Naive thymus-derived CD4-positive, alpha-beta T cell (primary cell): Measurements from ENCODE around the gene EHMT1. TPM values are rescaled to one million over a fixed set of nuclear protein-coding genes. Genes with fewer than 3 reads are reported as not detected.
A peak's percentile ranks its signal among the peaks of the same experiment; 100 is the strongest.

Experiments
- ATAC-seq: fragments of 150-1000 bp; cut with Tn5 transposase; 2 replicates; pipeline ENCODE4 v1.10.0; 2021; ENCODE audit warnings: mild to moderate bottlenecking, moderate library complexity
- CTCF ChIA-PET: fragments of 350-600 bp; sonication (Branson Sonifier 250); formaldehyde crosslinking; loops from one replicate; lab custom pipeline; 2021; ENCODE audit warnings: antibody characterized with exemption; lab: Charles Lee
- POLR2A ChIA-PET: fragments of 350-600 bp; sonication (Branson Sonifier 250); formaldehyde crosslinking; loops from one replicate; lab custom pipeline; 2021; ENCODE audit warnings: antibody characterized with exemption, inconsistent platforms; lab: Charles Lee
- DNase-seq, 9 donors: peaks; one replicate each; pipeline versions ENCODE4 v3.0.0 to v3.0.0-alpha.2; 2020 to 2022; ENCODE audit warnings: mixed read lengths in 1 of 9
- H3K27ac ChIP-seq: one replicate; pipeline ENCODE4 v1.7.0; 2013; ENCODE audit warnings: mild to moderate bottlenecking, low read depth, low read length, moderate library complexity
- H3K27me3 ChIP-seq, 2 donors: one replicate each; pipeline ENCODE4 v1.7.0; 2013; ENCODE audit warnings: low read length in 2 of 2, mild to moderate bottlenecking in 2 of 2, moderate library complexity in 2 of 2; ENCODE audit not compliant: control insufficient read depth in 2 of 2, insufficient read depth in 2 of 2
- H3K36me3 ChIP-seq, 3 experiments: 1 replicate in 2 of 3; 2 replicates in 1 of 3; pipeline ENCODE4 v1.7.0; 2013; ENCODE audit warnings: low read length in 3 of 3, mild to moderate bottlenecking in 3 of 3, moderate library complexity in 1 of 3; ENCODE audit not compliant: insufficient read depth in 3 of 3, control insufficient read depth in 2 of 3
- H3K4me1 ChIP-seq, 2 donors: one replicate each; pipeline ENCODE4 v1.7.0; 2013; ENCODE audit warnings: low read length in 2 of 2, mild to moderate bottlenecking in 2 of 2, moderate library complexity in 1 of 2; ENCODE audit not compliant: control insufficient read depth in 2 of 2, insufficient read depth in 2 of 2
- H3K4me3 ChIP-seq: 2 replicates; pipeline ENCODE4 v1.7.0; 2013; ENCODE audit warnings: mild to moderate bottlenecking, low read length
- H3K9me3 ChIP-seq, 3 experiments: 1 replicate in 2 of 3; 2 replicates in 1 of 3; pipeline ENCODE4 v1.7.0; 2013; ENCODE audit warnings: low read length in 3 of 3; ENCODE audit not compliant: control insufficient read depth in 2 of 3
- H3K27ac Mint-ChIP-seq, 9 donors: one replicate each; pipeline ENCODE4 v1.8.0; 2020 to 2022; ENCODE audit warnings: mixed read lengths in 9 of 9, mild to moderate bottlenecking in 8 of 9, moderate library complexity in 5 of 9, inconsistent platforms in 2 of 9
- H3K27me3 Mint-ChIP-seq, 5 donors: one replicate each; pipeline ENCODE4 v1.8.0; 2021 to 2022; ENCODE audit warnings: mixed read lengths in 5 of 5, mild to moderate bottlenecking in 1 of 5
- H3K36me3 Mint-ChIP-seq, 5 donors: one replicate each; pipeline ENCODE4 v1.8.0; 2020 to 2022; ENCODE audit warnings: mixed read lengths in 5 of 5, mild to moderate bottlenecking in 3 of 5, inconsistent platforms in 1 of 5
- H3K4me1 Mint-ChIP-seq, 7 donors: one replicate each; pipeline ENCODE4 v1.8.0; 2020 to 2022; ENCODE audit warnings: mixed read lengths in 7 of 7, mild to moderate bottlenecking in 3 of 7, inconsistent platforms in 1 of 7
- H3K4me3 Mint-ChIP-seq, 10 donors: one replicate each; pipeline ENCODE4 v1.8.0; 2020 to 2022; ENCODE audit warnings: mild to moderate bottlenecking in 10 of 10, mixed read lengths in 10 of 10, moderate library complexity in 6 of 10, inconsistent platforms in 2 of 10
- H3K9me3 Mint-ChIP-seq, 11 donors: one replicate each; pipeline ENCODE4 v1.8.0; 2020 to 2022; ENCODE audit warnings: mixed read lengths in 11 of 11, mild to moderate bottlenecking in 4 of 11, inconsistent platforms in 1 of 11, moderate library complexity in 1 of 11
- intact Hi-C, 2 donors: fragments of 100-400 bp; cut with micrococcal nuclease; formaldehyde crosslinking; loops; one replicate each; pipeline ENCODE4 v1.15.1; 2023
- polyA plus RNA-seq, 2 donors: library from polyadenylated mRNA; unstranded; fragments of 300-500 nt; fragmentation: Illumina TruSeq; gene quantifications; one replicate each; pipeline ENCODE4 v1.2.3, GENCODE V29; 2021
- total RNA-seq, 6 experiments: library from RNA in 5 of 6; stranded (reverse) in 5 of 6; gene quantifications; 1 replicate in 5 of 6; 2 replicates in 1 of 6; pipeline ENCODE4 v1.2.3 and lab custom pipeline; 2021 to 2026

EHMT1 gene
- total and polyA plus RNA-seq, 7 experiments from 2014 or later, result 24.7 to 132 (median 112) TPM

DNA sequence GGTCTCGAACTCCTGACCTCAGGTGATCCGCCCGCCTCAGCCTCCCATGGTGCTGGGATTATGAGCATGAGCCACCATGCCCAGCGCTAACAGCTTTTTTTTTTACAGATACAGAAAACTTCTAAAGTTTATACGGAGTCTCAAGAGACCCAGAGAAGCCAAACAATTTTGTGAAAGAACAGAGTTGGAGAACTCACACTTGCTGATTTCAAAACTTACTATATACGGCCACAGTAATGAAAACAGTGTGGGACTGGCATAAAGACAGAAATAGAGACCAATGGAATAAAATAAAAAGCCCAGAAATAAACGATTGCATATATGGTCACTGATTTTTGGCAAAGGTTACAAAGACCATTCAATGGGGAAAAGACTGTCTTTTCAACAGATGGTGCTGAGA, 173.1 kb downstream of the EHMT1 start:
- DNase-seq (no peak), ATAC-seq (no peak)
- H3K27ac ChIP-seq, result no peak overlapping the region
- Mint-ChIP-seq H3K4me1 (peaks cover 0 to 6% (median 3%) of the 10 kb centered on the region in 7 donors), H3K9me3 (no peaks in the 10 kb centered on the region), H3K36me3 (peaks cover 19 to 57% (median 28%) of the 10 kb centered on the region in 5 donors), H3K4me3 (no peak overlapping the region), H3K27ac (no peak overlapping the region), H3K27me3 (no peaks in the 10 kb centered on the region)
- H3K9me3 ChIP-seq, result no peaks in the 10 kb centered on the region
- no peak overlapping the region for H3K4me3 ChIP-seq
- ChIA-PET POLR2A (no interaction called here), CTCF (interaction anchor here (0.7 kb wide), 1 partner anchor 145 kb away, joined by 3 read pairs; no protein-coding TSS in a partner anchor)
- no peaks in the 10 kb centered on the region for H3K27me3 ChIP-seq
- intact Hi-C loops, result no loop called here
- H3K4me1 ChIP-seq, result no peaks in the 10 kb centered on the region
- H3K36me3 ChIP-seq, result peaks cover 6 to 86% (median 24%) of the 10 kb centered on the region in 3 experiments

DNA sequence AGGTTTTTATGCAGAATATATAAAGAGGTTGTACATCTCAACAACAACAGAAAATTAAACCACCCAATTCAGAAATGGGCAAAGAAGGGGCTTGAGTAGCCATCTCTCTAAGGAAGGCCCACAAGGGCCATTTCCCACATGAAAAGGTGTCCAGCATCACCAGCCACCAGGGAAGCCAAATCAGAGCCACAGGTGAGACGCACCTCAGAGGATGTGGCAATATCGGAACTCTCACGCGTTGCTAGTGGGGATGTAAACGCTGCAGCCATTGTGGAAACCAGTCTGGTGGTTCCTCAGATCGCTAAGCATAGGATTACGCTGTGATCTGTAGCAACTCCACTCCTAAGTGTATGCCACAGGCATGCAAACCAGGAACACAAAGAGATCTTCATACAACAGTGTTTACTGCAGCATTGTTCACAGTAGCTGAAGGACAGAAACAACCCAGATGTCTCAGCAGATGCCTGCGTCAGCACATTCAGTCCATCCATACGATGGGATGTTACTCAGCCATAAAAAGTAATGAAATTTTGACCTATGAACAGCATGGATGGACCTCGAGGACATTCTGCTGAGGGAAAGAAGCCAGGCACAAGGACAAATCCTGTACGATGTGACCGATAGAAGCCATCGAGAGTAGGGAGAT, 174.5 kb downstream of the EHMT1 start:
- Histone ChIP-seq H3K36me3 (peaks cover 6 to 80% (median 21%) of the 10 kb centered on the region in 3 experiments), H3K4me1 (no peaks in the 10 kb centered on the region), H3K27me3 (no peaks in the 10 kb centered on the region), H3K27ac (no peak overlapping the region), H3K9me3 (no peaks in the 10 kb centered on the region), H3K4me3 (no peak overlapping the region)
- POLR2A ChIA-PET, result no interaction called here
- H3K27ac Mint-ChIP-seq, result peak overlapping the region in 3 of 9 donors; percentile 5 to 76 (median 75)
- ATAC-seq, result no peak
- H3K36me3 Mint-ChIP-seq, result peaks cover 19 to 63% (median 35%) of the 10 kb centered on the region in 5 donors
- CTCF ChIA-PET, result no interaction called here
- no peak for DNase-seq
- no peaks in the 10 kb centered on the region for H3K27me3 Mint-ChIP-seq
- intact Hi-C loops, result no loop called here
- H3K9me3 Mint-ChIP-seq, result no peaks in the 10 kb centered on the region
- no peak overlapping the region for H3K4me3 Mint-ChIP-seq
- peaks cover 0 to 4% (median 0%) of the 10 kb centered on the region in 7 donors for H3K4me1 Mint-ChIP-seq

DNA sequence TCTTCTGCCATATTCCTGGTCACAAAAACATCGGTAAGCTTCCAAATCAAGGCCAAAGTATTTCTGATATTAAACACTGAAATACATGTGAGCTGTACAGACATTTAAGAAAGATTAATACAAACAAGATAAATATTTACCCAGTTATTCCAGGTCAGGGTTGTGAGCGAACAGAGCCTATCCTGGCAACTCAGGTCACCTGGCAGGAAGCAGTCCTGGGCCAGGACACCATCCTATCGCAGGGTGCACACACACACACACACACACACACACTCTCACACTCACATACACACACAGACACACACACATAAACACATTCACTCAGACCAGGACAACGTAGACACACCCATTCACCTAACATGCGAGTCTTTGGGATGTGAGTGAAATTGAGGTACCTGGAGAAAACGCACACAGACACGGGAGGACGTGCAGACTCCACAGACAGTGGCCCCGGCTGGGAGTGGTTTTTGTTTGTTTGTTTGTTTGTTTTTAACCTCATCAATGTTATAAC, 176.4 kb downstream of the EHMT1 start:
- ChIA-PET POLR2A (no interaction called here), CTCF (interaction anchor here (0.5 kb wide), 1 partner anchor 68 kb away, joined by 3 read pairs; no protein-coding TSS in a partner anchor)
- Histone ChIP-seq H3K27ac (no peak overlapping the region), H3K36me3 (peaks cover 6 to 86% (median 18%) of the 10 kb centered on the region in 3 experiments), H3K27me3 (no peaks in the 10 kb centered on the region), H3K9me3 (no peaks in the 10 kb centered on the region), H3K4me3 (no peak overlapping the region), H3K4me1 (no peaks in the 10 kb centered on the region)
- Mint-ChIP-seq H3K4me3 (no peak overlapping the region), H3K9me3 (no peaks in the 10 kb centered on the region), H3K36me3 (peaks cover 23 to 70% (median 40%) of the 10 kb centered on the region in 5 donors), H3K27ac (peak overlapping the region in 2 of 9 donors; percentile 0 to 17), H3K27me3 (no peaks in the 10 kb centered on the region), H3K4me1 (no peaks in the 10 kb centered on the region)
- no peak for ATAC-seq
- DNase-seq, result no peak
- intact Hi-C loops, result no loop called here

DNA sequence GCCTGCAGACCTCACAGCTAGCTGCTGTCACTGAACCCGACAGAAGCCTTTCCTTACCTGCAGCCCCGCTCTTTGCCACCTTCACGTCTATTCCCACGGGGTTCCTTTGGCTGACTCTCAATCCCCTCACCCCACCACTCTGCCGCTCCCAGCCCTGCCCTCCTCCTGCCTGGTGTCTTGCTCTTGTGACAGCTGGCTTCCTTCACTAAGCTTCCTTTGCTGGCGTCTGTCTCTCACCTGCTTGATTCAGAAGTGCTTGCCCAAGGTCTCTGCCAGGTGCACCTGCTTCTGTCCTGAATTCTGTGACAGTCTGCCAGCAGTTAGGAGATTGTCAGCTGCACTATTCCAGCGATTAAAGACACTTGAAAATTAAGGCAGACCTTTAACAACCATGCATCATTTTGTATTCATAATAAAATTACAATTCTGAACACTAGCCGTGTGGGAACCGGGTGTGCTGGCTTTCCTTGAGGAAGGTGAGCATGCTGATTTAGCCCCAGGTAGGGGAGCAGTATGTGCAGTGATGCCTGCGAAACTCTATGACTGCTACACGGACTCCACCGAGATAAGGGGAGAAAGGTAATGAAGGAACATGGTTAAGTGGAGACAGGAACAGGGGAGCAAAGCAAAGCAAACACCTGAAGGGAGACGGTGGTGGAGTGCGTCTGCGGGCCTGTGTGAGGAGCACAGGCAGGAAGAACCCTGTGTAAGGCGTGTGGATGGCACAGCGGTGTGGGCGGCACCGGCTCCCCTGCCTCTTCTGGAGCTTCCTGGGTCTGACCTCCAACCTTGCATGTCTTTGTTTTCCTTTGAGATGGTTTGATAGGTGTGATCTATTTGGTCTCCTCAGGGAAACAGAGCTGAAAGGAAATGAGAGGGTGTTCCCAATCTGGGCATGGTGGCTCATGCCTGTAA, 178.7 kb downstream of the EHMT1 start:
- Histone ChIP-seq H3K9me3 (no peaks in the 10 kb centered on the region), H3K36me3 (peaks cover 0 to 88% (median 18%) of the 10 kb centered on the region in 3 experiments), H3K27ac (no peak overlapping the region), H3K27me3 (no peaks in the 10 kb centered on the region), H3K4me3 (no peak overlapping the region), H3K4me1 (no peaks in the 10 kb centered on the region)
- intact Hi-C loops, result no loop called here
- Mint-ChIP-seq H3K4me3 (no peak overlapping the region), H3K27ac (peak overlapping the region in 4 of 9 donors; percentile 3 to 69 (median 42)), H3K36me3 (peaks cover 29 to 69% (median 47%) of the 10 kb centered on the region in 5 donors), H3K27me3 (no peaks in the 10 kb centered on the region), H3K4me1 (peaks cover 0 to 4% (median 0%) of the 10 kb centered on the region in 7 donors), H3K9me3 (no peaks in the 10 kb centered on the region)
- DNase-seq (no peak), ATAC-seq (no peak)
- ChIA-PET POLR2A (no interaction called here), CTCF (no interaction called here)

DNA sequence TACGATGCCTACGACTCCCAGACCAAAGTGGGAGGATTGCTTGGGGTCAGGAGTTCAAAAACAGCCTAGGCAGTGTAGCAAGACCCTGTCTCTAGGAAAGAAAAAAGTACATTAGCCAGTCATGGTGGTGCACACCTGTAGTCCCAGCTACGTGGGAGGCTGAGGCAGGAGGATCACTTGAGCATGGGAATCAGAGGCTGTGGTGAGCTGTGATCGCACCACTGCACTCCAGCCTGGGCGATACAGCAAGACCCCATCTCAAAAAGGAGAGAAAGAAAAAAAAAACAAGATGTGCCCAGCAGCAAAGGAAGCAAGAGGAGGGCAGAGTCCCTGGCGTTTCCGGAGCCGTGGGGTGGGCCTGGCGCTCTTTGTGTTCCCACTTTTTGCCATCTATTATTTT, 179.3 kb downstream of the EHMT1 start:
- Histone ChIP-seq H3K36me3 (peaks cover 0 to 88% (median 14%) of the 10 kb centered on the region in 3 experiments), H3K27me3 (no peaks in the 10 kb centered on the region), H3K4me3 (no peak overlapping the region), H3K27ac (no peak overlapping the region), H3K4me1 (no peaks in the 10 kb centered on the region), H3K9me3 (no peaks in the 10 kb centered on the region)
- POLR2A ChIA-PET, result no interaction called here
- H3K36me3 Mint-ChIP-seq, result peaks cover 27 to 69% (median 47%) of the 10 kb centered on the region in 5 donors
- no peak overlapping the region for H3K4me3 Mint-ChIP-seq
- peak overlapping the region in 1 of 9 donors; percentile 32 for H3K27ac Mint-ChIP-seq
- intact Hi-C loops, result no loop called here
- no peaks in the 10 kb centered on the region for H3K9me3 Mint-ChIP-seq
- CTCF ChIA-PET, result no interaction called here
- H3K27me3 Mint-ChIP-seq, result no peaks in the 10 kb centered on the region
- DNase-seq (no peak), ATAC-seq (no peak)
- peaks cover 0 to 4% (median 0%) of the 10 kb centered on the region in 7 donors for H3K4me1 Mint-ChIP-seq

DNA sequence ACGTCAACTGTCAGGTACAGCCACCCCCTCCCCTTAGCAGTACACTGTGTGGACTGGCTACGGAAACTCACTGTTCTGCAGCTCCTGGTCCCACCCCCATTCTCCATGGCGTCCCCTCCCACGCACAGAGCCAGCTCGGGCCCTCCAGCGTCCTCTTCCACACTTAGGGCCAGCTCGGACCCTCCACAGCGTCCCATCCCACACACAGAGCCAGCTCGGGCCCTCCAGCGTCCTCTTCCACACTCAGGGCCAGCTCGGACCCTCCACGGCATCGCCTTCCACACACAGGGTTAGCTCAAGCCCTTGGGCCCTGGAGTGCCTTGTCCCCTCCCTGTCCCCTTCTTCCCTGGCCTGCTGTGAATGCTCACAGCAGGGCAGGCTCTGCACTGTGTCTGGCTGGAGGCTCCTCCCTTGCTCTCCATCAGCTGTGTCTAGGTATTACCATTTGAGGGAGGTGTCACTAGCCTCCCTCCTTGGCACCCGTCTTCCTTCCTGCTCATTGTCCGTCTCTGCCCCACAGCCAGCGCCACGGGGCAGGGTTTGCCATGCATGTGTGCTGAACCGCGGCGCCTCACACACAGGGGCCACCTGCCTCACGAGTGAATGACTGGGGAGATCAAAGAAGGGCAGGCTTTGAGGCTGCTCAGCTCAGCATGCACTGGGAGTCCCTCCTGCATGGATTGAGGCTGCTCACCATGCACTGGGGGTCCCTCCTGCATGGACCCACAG, 180.3 kb downstream of the EHMT1 start:
- H3K27ac ChIP-seq, result no peak overlapping the region
- H3K9me3 ChIP-seq, result no peaks in the 10 kb centered on the region
- no peaks in the 10 kb centered on the region for H3K4me1 ChIP-seq
- Mint-ChIP-seq H3K27me3 (no peaks in the 10 kb centered on the region), H3K27ac (peak overlapping the region in 1 of 9 donors; percentile 6), H3K4me3 (no peak overlapping the region), H3K36me3 (peaks cover 27 to 71% (median 48%) of the 10 kb centered on the region in 5 donors), H3K9me3 (no peaks in the 10 kb centered on the region), H3K4me1 (peaks cover 0 to 7% (median 0%) of the 10 kb centered on the region in 7 donors)
- no peak overlapping the region for H3K4me3 ChIP-seq
- intact Hi-C loops, result no loop called here
- H3K36me3 ChIP-seq, result peaks cover 0 to 89% (median 10%) of the 10 kb centered on the region in 3 experiments
- ChIA-PET CTCF (no interaction called here), POLR2A (no interaction called here)
- ATAC-seq (peak; percentile 26), DNase-seq (no peak)
- no peaks in the 10 kb centered on the region for H3K27me3 ChIP-seq
